Astrocyte of the spinal cord (primary cell): ENCODE measurements around the gene ATRNL1.

Source experiments
- DNase-seq: peaks from one replicate; pipeline ENCODE4 v3.0.0; 2011; ENCODE audit warnings: low read depth, low spot score
- H3K4me3 ChIP-seq: 2 replicates; pipeline ENCODE4 v1.5.1; 2011; ENCODE audit warnings: low read depth, mild to moderate bottlenecking, low read length, moderate library complexity
- CTCF ChIP-seq: IDR thresholded peaks from 2 replicates; pipeline ENCODE4 v1.5.1; 2012; ENCODE audit warnings: low read depth, mild to moderate bottlenecking, low read length, inconsistent platforms
- in situ Hi-C: cut with HindIII; loops from 2 replicates; pipeline ENCODE4 v1.10.0; 2017; ENCODE audit warnings: low sequenced_read_pairs

Gene ATRNL1

GRCh38 chr10:115945701-115946445 is 852.7 kb downstream of the ATRNL1 start:
- TF ChIP-seq CTCF = no peak
- DNase-seq = peak; percentile 22
- H3K4me3 ChIP-seq = no peak overlapping the region
- in situ Hi-C loops = no loop called here

GRCh38 chr10:115947104-115947503 is 853.9 kb downstream of the ATRNL1 start:
- in situ Hi-C loops = no loop called here
- no peak for TF ChIP-seq CTCF
- no peak overlapping the region for H3K4me3 ChIP-seq
- DNase-seq = peak; percentile 52

- DNase-seq = peak; percentile 29
- no peak overlapping the region for H3K4me3 ChIP-seq
- in situ Hi-C loops = no loop called here
- TF ChIP-seq CTCF = peak; percentile 31
Measured at GRCh38 chr10:115948465-115948864, 855.3 kb downstream of the ATRNL1 start.

- TF ChIP-seq CTCF = no peak
- DNase-seq = no peak
- H3K4me3 ChIP-seq = no peak overlapping the region
- in situ Hi-C loops = no loop called here
Measured at GRCh38 chr10:115949282-115949844, 856.2 kb downstream of the ATRNL1 start.

- TF ChIP-seq CTCF = no peak
- DNase-seq = peak; percentile 81
- H3K4me3 ChIP-seq = no peak overlapping the region
- in situ Hi-C loops = no loop called here
Measured at GRCh38 chr10:115950320-115950719, 857.2 kb downstream of the ATRNL1 start.

GRCh38 chr10:115951242-115951641 is 858.1 kb downstream of the ATRNL1 start:
- DNase-seq = no peak
- no peak for TF ChIP-seq CTCF
- in situ Hi-C loops = no loop called here
- no peak overlapping the region for H3K4me3 ChIP-seq
